HG03159 (cell line): Measurements from ENCODE around the gene CARD6.
"Not testable (repeated sequence)": the region's sequence is repeated elsewhere in the genome, so short reads cannot be mapped to it uniquely, and the experiment has no call there.

Source experiments
- ATAC-seq: cut with Tn5 transposase; IDR thresholded peaks from one replicate; pipeline ENCODE4 v1.9.1; 2021; ENCODE audit warnings: mild to moderate bottlenecking, moderate library complexity; ENCODE audit not compliant: unreplicated experiment

The CARD6 gene

GRCh38 chr5:40828690-40829661, 12.2 kb upstream of the CARD6 start:
- ATAC-seq: no peak

DNA sequence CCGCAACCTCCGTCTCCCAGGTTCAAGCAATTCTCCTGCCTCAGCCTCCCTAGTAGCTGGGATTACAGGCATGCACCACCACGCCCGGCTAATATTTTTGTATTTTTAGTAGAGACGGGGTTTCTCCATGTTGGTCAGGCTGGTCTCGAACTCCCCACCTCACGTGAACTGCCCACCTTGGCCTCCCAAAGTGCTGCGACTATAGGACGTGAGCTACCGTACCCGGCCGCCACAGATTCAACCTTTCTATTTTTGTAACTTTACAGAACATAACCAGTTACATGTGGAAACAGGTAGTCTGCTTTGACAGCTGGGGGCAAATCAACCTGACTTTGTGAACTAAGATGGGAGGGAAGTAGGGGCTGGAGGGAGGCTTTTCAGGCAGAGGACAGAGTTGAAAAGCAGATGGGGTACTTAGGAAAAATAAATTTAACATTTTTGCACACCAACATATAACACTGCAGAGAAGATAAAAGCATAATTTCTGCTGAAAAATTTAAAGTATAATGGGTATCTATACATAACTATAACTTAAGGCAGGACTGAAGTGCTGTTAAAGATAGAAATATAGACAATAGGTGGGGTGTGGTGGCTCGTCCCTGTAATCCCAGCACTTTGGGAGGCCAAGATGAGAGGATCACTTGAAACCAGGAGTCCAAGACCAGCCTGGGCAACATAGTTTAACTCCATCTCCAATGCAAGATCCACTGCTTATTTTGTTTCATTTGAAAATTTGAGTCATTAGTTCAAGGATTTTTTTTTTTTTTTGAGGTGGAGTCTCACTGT, 11.2 kb upstream of the CARD6 start:
- no peak for ATAC-seq

DNA sequence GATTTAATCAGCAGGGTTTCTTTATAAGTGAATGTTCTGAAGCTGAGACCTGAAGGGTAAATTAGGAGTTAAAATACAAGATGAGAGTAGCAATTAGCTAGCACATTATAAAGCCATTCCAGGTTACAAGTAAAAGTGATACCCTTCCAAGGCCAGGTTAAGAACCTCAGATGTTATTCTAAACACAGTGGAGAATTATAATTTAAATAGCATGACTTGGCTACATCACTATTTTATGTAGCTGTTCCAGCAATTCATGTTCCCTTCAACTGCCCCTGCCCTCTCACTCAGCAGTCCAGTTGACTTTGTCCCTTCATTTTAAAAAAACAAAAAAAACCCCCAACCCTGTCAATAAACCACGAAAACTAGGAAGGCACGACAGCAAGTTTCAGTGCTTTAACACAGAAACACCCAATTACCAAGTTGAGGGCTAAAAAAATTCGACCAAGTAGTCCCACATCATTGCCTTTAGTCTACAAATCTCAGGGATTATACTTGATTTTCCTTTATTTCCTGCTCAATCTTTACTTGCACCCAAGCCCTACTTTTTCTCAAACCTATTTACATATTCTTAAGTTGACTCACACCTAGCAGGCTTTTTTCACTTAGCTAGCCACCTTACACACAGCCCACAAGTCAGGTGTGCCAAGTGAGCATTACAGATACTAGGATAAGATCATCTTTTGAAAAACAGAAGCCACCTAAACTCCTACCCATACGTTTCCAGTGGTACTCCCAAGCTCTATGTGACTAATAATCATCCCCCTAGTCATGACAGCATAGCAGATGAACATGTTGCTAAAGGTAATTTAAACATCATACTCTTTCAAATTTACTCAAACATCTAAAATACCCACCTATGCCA, 9.6 kb upstream of the CARD6 start:
- no peak for ATAC-seq

DNA sequence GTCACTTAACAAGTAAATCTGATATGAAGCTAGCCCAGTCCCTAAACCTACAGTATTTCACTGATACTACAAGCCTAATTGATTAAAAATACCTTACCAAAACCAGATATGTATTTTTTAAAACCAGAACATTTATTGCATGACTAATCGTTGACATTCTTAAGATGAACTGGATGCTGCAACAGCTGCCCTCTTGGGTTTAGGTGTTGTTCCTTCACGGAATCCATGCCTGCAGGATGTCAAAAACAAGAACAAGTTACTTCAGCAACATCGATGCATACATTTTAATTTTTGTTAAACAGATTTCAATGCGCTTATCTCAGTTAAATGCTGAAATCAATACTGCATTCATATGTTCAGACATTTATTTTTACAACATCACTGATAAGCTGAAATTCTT, 8.8 kb upstream of the CARD6 start:
- ATAC-seq: no peak

DNA sequence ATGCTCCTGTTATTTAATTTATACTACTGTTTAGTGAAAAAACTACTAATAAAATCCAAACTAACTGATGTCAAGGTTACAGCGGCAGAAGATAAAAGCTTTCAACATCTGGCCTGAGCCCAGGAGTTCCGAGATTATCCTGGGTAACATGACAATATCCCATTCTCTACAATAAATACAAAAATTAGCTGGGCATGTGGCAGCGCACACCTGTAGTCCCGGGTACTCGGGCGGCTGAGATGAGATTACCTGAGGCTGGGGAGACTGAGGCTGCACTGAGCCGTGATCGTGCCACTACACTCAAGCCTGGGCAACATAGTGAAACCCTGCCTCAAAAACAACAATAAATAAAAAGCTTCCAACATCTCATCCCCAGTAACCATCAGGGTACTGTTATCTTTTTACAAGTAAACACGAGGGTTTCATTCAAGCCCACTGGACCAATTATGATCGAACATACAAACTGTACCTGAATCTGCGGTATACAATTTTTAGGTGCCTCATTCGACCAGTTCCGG, 7.4 kb upstream of the CARD6 start:
- no peak for ATAC-seq

- ATAC-seq: no peak
Measured at GRCh38 chr5:40834391-40834848, 6.7 kb upstream of the CARD6 start.

GRCh38 chr5:40834849-40835787, 6.0 kb upstream of the CARD6 start, which contains the start of gene RPL37:
TSS of gene RPL37 (minus strand) at chr5:40835222. CDS start at chr5:40835185, 37 bp downstream.
- ATAC-seq: peak; percentile 97

DNA sequence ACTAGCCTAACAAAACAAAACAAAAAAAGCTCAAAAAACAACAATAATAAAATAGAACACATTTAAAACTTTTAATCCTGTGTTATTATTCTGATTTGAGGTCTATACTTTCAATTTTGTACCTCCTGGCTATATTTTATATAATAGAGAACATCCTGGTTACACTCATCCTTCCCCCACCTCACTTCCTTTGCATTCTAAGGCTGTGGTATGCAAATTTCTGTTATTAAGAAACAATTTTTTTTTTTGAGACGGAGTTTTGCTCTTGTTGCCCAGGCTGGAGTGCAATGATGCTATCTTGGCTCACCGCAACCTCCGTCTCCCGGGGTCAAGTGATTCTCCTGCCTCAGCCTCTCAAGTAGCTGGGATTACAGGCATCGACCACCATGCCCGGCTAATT, 3.1 kb upstream of the CARD6 start:
- no peak for ATAC-seq

- no peak for ATAC-seq
Measured at GRCh38 chr5:40842351-40842750, 1.2 kb downstream of the CARD6 start.

DNA sequence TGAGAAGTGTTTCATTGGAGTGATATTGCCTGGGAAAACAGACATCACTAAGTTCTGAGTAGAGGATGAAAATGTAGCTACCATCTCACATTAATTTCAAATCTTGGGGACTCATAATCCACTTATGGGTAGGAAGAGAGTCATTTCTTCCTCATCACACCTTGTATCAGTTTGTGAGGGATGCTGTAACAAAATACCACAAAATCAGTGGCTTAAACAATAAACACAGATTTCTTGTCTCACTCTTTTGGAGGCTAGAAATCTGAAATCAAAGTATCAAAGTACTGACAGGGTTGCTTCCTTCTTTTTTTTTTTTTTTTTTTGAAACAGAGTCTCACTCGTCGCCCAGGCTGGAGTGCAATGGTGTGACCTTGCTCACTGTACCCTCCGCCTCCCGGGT, 3.4 kb downstream of the CARD6 start:
- no peak for ATAC-seq

GRCh38 chr5:40846371-40846770, 5.2 kb downstream of the CARD6 start:
- no peak for ATAC-seq

GRCh38 chr5:40847525-40847924, 6.4 kb downstream of the CARD6 start:
- no peak for ATAC-seq

GRCh38 chr5:40853632-40854192, 12.5 kb downstream of the CARD6 start:
- ATAC-seq: no peak

GRCh38 chr5:40860711-40861110, 19.5 kb downstream of the CARD6 start:
- ATAC-seq: no peak

DNA sequence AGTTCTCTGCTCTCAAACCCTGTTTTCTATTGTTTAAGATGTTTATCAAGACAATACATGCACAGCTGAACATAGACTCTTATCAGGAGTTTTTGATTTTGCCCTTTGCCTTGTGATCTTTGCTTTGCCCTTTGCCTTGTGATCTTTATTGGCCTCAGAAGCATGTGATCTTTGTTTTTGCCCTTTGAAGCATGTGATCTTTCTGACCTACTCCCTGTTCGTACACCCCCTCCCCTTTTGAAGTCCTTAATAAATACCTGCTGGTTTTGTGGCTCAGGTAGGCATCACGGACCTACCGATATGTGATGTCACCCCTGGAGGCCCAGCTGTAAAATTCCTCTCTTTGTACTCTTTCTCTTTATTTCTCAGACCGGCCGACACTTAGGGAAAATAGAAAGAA, 23.8 kb downstream of the CARD6 start:
- not testable (repeated sequence) for ATAC-seq

- no peak for ATAC-seq
Measured at GRCh38 chr5:40866844-40867243, 25.7 kb downstream of the CARD6 start.

- no peak for ATAC-seq
Measured at GRCh38 chr5:40869384-40869783, 28.2 kb downstream of the CARD6 start.

GRCh38 chr5:40871177-40871576, 30.0 kb downstream of the CARD6 start:
- ATAC-seq: no peak

DNA sequence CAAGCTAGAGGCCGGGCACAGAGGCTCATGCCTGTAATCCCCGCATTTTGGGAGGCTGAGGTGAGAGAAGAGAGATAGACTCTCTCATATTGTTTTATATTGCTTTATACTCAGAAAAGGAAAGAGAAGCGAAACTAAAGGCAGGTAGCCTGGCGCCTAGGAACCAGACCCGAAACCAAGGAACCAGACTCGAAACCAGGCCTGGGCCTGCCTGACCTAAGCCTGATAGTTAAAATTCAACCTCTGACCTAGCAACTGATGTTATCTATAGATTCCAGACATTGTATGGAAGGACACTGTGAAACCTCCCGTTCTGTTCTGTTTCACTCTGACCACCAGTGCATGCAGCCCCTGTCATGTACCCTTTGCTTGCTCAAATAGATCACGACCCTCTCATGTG, 31.1 kb downstream of the CARD6 start:
- ATAC-seq: not testable (repeated sequence)
